ENCODE results near the gene DCBLD1.

DNA sequence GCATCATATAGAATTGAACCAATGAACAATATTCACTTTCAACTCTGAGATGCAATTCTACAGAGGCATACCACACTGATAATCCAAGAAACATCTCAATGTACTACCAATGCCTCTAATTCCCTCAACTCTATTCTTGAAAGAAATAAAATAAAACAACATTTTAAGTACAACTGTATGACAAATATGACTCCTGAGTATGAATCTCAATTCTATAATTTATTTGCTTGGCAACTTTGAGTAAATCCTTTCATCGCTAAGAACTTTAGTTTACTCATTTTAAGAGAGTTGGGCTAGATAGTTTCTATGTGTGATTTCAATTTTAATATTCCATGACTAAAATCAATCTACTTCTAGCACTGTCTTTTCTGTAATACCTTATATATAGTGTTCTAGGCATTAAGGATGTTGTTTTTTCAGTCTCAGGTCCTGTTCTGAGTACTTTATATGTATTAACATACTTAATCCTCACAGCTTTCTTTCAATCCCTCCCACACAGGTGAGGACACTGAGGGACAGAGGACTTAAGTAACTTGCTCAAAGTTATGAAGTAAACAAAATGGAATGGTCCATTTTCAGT is 86.4 kb downstream of the DCBLD1 start:
- TF ChIP-seq, protein P1, sequence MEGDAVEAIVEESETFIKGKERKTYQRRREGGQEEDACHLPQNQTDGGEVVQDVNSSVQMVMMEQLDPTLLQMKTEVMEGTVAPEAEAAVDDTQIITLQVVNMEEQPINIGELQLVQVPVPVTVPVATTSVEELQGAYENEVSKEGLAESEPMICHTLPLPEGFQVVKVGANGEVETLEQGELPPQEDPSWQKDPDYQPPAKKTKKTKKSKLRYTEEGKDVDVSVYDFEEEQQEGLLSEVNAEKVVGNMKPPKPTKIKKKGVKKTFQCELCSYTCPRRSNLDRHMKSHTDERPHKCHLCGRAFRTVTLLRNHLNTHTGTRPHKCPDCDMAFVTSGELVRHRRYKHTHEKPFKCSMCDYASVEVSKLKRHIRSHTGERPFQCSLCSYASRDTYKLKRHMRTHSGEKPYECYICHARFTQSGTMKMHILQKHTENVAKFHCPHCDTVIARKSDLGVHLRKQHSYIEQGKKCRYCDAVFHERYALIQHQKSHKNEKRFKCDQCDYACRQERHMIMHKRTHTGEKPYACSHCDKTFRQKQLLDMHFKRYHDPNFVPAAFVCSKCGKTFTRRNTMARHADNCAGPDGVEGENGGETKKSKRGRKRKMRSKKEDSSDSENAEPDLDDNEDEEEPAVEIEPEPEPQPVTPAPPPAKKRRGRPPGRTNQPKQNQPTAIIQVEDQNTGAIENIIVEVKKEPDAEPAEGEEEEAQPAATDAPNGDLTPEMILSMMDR (IDR thresholded peaks at IDR 0.05; ENCODE audit: low read depth, low read length, missing input control), result no peak
- TF ChIP-seq JUND (IDR thresholded peaks at IDR 0.05), result no peak

Data from liver (tissue), 3 donors.